Activated T-cell treated with anti-CD3 and anti-CD28 coated beads, Interleukin-2, amount 50 U/mL, for 48 hours (primary cell): ENCODE data around the gene ENTPD2.
A peak's percentile ranks its signal among the peaks of the same experiment; 100 is the strongest.

ENCODE experiments used
- DNase-seq, 2 experiments: peaks; one replicate each; pipeline ENCODE4 v3.0.0-alpha.2; 2020

Gene ENTPD2

GRCh38 chr9:137014166-137014565, 39.7 kb downstream of the ENTPD2 start:
- no peak for DNase-seq

DNA sequence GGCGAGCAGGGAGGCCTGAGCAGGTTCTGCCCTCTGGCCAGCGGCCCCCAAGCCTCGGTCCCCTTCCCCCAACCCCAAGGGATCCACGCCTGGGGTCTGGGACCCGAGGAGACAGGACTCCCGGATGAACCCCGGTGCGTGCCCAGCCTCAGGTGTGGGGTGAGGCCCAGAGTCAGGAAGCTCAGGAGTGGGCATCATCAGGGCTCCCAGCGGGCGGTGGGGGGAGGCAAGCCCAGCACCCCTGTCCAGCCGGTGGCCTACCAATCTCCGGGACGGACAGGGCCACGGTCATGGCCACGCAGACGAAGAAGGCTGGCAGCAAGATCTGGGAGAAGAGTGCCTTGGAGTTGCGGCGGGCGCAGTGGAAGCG, 40.3 kb downstream of the ENTPD2 start:
- DNase-seq: no peak

DNA sequence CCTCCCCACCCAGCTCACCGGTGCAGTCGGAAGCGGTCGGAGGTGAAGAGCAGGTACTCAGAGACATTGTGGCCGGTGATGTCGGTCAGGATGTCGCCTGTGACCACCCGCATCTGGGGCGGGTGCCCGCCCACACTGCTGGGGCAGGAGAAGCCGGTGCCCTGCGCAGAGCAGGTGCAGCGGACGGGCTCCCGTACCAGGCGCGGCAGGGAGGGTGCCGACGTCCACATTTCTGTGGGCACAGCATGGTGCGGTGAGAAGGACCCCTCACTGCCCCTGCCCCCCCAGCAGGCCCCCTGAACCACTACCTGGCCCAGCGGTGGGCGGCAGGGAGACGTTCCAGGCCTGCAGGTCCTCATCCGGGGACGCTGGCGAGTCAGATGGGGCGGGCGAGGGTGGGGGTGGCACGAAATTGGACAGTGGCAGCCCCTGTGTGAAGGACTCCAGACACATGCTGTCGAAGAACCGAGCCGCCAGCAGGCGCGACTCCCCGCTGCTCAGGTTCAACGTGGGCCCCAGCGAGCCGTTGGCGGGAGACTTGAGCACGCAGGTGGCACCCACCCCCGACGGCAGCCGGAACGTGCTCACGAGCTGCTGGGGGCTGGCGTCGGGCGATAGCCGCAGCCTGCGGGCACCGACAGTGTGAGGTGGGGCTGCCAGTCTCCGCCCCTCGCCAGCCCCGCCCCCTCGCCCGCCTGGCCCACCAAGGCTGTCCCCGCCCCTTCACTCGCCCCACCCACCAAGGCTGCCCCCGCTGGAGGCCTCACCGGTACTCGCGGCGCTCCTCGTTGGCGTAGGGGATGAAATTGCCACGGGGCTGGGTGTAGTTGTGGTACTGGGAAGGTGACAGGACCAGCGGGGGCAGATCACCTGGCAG, 40.9 kb downstream of the ENTPD2 start:
- DNase-seq: no peak

DNA sequence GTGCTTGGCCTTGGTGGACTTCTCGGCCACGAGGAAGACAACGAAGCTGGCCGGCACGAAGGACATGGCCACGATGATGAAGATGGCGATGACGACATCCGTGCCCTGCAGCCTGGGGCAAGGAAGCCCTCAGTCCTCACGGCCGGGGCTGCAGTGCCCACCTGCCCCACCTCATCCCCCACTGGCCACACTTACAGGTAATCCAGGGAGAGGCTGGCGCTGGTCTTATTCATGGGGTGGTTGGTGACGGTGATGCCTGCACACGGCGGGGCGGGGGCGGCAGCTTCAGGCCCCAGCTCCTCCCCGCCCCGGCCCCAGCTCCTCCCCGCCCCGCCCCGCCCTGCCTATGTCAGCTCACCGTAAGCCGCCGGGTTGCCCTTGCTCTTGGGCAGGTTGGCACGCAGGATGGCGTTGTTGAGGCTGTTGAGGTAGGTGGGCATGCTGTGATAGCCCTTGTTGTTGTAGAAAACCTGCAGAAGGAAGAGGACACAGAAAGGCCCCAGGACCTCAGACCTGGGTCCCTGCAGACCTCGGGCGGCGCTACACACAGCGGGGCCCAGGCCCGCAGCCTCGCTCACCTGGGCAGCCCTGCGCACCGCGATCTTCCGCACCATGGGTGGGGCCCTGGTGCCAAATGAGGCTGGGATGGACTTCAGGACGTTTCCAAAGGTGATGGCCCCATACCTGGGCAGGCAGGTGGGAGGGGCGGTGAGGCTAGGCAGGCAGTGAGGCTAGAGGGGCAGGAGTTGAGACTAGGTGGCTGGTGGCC, 41.8 kb downstream of the ENTPD2 start:
- DNase-seq: no peak

DNA sequence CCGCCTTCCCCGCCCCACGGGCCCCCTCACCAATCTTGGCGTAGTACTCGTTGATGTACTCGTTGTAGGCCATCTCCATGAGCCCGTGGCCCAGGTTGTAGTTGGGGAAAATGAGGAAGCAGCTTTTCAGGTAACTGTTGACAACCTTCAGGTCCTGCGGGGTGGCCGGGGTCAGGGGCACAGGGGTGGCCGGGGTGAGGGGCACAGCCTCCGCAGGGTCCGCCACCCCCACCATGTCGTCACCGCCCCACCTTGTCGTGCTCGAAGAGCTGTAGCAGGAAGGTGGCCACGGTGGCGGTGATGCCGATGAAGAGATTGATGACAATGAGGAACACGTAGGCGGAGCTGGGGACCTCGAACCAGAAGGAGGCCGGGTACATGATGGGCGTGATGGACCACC, 42.7 kb downstream of the ENTPD2 start:
- no peak for DNase-seq

- no peak for DNase-seq
Measured at GRCh38 chr9:137009938-137010732, 43.7 kb downstream of the ENTPD2 start.

GRCh38 chr9:137009217-137009616, 44.6 kb downstream of the ENTPD2 start:
- no peak for DNase-seq

DNA sequence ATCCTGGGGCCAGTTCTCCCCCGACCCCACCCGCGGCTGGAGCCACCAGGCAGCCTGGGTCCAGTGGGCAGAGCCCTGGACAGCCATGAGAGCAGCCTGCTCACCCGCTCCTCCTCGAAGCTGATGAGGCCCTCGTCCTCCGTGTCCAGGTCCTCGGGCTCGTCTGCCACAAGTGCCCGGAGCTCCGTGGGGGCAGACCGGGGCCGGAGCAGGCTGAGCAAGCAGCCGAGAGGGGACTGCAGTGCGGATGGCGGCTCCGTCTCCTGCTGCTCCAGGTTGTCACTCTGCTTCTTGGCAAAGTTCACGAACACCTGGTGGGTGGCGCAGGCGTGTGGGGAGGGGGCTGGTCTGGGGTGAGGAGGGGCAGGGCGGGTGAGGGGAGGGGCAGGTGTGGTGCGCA, 45.5 kb downstream of the ENTPD2 start:
- DNase-seq: no peak

DNA sequence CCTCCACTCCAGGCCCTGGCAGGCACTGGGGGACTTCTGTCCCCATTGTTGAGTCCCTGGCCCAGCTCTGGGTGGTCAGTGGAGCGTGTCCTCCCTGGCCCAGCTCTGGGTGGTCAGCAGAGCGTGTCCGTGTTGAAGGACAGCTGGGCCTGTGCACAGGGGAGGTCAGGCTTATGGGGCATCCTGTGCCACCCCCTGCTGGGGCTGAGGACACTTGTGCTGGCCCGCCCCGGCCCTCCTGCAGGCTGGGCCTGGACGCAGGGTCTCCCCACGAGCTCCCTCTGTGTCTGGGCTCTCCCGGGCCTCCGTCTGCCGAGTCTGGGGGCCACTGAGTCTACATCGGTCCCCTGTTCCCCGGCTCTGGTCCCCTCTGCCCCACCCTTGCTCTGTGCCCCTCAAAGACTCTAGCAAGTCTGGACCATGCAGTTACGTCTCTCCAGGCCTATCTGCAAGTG, 46.0 kb downstream of the ENTPD2 start:
- DNase-seq: no peak

DNA sequence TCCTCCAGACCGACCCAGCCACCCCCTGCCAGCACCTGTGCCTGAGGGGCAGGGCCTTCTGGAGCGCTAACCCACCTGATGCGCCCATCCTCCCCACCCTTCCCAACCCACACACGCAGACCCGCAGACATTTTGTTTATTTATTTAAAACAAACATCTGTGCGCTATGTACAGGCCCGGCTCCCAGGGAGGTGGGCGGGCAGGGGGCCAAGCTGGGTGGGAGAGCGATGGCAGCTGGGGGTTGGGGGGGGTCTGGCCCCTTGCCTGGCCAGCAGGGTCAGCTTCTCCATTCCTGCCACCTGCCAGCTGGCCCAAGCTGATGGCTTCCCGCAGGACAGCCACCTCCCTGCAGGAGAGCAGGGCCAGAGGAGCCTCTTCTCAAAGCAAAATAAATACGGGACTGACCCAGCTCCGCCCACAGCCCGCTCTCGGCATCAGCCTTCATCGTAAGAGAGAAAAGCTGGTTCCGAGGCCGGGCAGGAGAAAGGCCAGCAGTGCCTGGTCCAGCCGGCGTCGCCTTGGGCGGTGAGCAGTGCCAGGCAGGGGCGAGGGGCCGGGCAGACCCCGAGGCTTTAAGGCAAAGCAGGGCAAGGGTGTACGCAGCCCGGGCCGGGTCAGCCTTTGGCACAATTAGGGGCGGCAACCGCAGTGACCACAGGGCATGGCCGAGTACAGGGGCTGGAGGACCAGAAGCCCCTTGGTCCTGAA, 46.6 kb downstream of the ENTPD2 start:
- no peak for DNase-seq

DNA sequence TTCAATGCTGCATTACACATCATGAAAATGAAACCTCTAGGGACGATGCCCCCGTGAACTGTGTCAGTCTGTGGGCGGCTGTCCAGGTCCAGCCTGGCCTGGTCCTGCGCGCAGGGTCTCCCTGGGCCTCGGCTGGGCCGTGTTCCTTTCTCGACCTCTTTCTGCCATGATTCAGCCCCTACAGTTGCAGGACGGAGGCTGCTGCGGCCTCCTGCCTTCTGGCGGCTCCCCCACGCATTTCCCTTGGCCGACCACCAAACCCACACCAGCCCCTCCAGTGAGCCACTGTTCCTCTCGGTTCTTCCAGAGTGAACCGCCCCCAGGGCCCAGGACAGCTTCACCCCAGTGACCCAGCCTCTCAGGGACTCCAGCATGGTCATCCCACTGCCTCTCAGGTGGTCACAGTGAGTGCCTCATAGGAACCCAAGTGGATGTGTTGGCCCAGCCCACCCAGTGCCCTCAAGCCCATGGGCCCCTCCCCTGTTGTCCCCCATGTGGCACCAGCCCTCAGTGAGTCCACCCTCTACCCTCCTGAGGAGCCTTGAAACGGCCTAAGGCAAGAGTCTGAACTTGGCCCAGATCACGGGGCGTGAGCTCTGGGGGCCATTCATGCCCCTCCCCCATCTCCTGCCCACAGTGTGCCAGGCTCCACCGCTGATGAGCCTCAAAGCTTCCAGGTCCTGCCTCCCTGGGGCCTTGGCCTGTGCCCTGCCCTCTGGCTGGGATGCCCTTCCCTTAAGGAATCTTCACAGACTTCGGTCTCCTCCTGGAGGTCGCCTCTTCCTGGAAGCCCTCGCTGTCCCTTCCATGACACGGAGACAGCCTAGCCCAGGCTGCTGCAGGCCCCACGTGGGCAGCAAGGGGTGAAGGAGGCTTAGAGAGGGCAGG, 47.5 kb downstream of the ENTPD2 start:
- peak in 1 of 2 experiments; percentile 55 for DNase-seq

DNA sequence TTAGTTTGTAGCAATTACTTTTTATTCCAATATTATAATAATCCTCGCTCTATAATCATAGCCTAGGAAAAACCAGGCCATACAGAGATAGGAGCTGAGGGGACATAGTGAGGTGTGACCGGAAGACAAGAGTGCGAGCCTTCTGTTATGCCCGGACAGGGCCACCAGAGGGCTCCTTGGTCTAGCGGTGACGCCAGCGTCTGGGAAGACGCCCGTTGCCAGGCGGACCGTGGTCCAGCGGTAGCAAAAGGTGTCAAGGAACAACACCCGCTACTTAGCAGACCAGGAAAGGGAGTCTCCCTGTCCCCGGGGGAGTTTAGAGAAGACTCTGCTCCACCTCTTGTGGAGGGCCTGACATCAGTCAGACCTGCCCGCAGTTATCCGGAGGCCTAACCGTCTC, 49.6 kb downstream of the ENTPD2 start:
- peak in 1 of 2 experiments; percentile 44 for DNase-seq

DNA sequence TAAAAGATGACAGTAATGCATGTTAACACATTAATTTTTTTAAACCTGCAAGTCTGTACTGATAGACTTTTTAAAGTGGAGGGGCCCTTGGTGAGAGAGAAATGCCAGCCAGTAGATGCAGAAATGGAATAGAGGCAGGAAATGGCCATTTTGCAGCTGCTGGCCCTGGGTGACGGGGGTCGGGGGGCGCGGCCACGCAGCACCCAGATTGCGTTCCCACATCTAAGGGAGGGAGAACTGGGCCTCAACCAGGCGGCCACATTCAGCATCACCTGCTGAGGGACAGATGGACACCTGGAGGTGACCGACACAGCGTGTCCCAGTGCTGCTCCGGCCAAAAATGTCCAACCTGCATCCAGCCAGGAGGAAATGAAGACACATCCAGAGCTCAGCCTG, 51.2 kb downstream of the ENTPD2 start:
- no peak for DNase-seq

DNA sequence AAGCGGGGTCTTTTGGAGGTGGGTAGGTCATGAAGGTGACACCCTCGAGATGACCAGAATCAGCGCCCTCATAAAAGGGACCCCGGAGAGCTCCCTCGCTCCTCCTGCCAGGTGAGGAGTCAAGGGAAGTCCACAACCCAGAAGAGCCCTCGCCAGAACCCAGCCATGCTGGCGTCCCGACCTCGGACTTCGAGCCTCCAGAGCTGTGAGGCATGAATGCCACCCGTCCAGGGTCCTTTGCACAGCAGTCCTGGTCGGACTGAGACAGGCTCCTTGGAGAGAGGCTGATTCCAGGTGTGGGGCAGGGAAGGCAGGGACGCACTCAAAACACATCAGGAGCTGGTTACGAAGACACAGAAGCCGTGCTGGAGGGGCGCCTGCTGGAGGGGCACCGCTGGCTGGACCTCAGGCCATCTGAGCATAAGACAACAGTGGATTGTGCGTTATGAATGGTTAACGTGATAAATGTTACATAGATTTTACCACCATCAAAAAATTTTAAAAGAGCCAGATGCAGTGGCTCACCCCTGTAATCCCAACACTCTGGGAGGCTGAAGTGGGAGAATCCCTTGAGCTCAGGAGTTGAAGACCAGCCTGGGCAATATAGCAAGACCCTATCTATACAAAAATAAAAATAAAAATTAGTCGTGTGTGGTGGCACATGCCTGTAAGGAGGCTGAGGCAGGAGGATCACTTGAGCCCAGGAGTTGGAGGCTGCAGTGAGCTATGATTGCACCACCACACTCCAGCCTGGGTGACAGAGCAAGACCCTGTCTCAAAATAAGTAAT, 51.8 kb downstream of the ENTPD2 start:
- no peak for DNase-seq

- peak; percentile 67 to 69 for DNase-seq
Measured at GRCh38 chr9:137000177-137000930, 53.5 kb downstream of the ENTPD2 start.
